GM13977 (cell line): ENCODE measurements around the gene ALDH1L2.
"Not testable (repeated sequence)": the region's sequence is repeated elsewhere in the genome, so short reads cannot be mapped to it uniquely, and the experiment has no call there.

ENCODE experiments used
- DNase-seq: peaks from one replicate; pipeline ENCODE4 v3.0.0; 2012; ENCODE audit warnings: low spot score
- CTCF ChIP-seq: IDR thresholded peaks from 2 replicates; pipeline ENCODE4 v1.5.1; 2012; ENCODE audit warnings: mild to moderate bottlenecking, control low read depth; ENCODE audit not compliant: insufficient read depth; ENCODE audit errors: extremely low read depth, missing control alignments
- in situ Hi-C: fragments of 300-500 bp; cut with MboI; formaldehyde crosslinking; loops from one replicate; pipeline ENCODE4 v1.12.0; 2022; ENCODE audit warnings: low sequenced_read_pairs, low pct_unique_long_range_greater_than_20kb, mixed read lengths, inconsistent platforms; ENCODE audit not compliant: unreplicated experiment

ALDH1L2 gene

GRCh38 chr12:104985206-104985605 is 99.1 kb downstream of the ALDH1L2 start:
- in situ Hi-C loops: no loop called here
- TF ChIP-seq CTCF: no peak
- no peak for DNase-seq

GRCh38 chr12:104977688-104978087 is 106.6 kb downstream of the ALDH1L2 start:
- in situ Hi-C loops: not testable (repeated sequence)

GRCh38 chr12:104976703-104977102 is 107.6 kb downstream of the ALDH1L2 start:
- TF ChIP-seq CTCF: no peak
- in situ Hi-C loops: no loop called here
- no peak for DNase-seq

More at GRCh38 chr12:104977688-104978087, 106.6 kb downstream of the ALDH1L2 start:
- DNase-seq: not testable (repeated sequence)

- in situ Hi-C loops: no loop called here
- TF ChIP-seq CTCF: no peak
These were observed 108.5 kb downstream of the ALDH1L2 start for GRCh38 chr12:104975587-104976343.

GRCh38 chr12:104974626-104975290 is 109.5 kb downstream of the ALDH1L2 start:
- in situ Hi-C loops: no loop called here
- TF ChIP-seq CTCF: no peak
- DNase-seq: peak; percentile 56

More at GRCh38 chr12:104975587-104976343, 108.5 kb downstream of the ALDH1L2 start:
- no peak for DNase-seq

- in situ Hi-C loops: no loop called here
- DNase-seq: no peak
These were observed 111.0 kb downstream of the ALDH1L2 start for GRCh38 chr12:104973250-104973649.

More at GRCh38 chr12:104973250-104973649, 111.0 kb downstream of the ALDH1L2 start:
- TF ChIP-seq CTCF: no peak
